Measurements from ENCODE around the gene SLC25A38. TPM values are rescaled to one million over a fixed set of nuclear protein-coding genes. Genes with fewer than 3 reads are reported as not detected.

The SLC25A38 gene
- total RNA-seq, 1 experiment from 2014 or later, result 48.2 TPM

GRCh38 chr3:39407259-39407629 lies 24.1 kb downstream of the SLC25A38 start:
- no peaks in the 10 kb centered on the region for H3K27me3 ChIP-seq (ENCODE audit: insufficient read depth, low read length)
- no peak overlapping the region for H4K5ac ChIP-seq (ENCODE audit: insufficient read length, low read depth, low read length)
- H3K18ac ChIP-seq (ENCODE audit: insufficient read length, low read depth, low read length), result no peak overlapping the region
- no peaks in the 10 kb centered on the region for H3K9me3 ChIP-seq (ENCODE audit: control insufficient read depth, low read depth, low read length)
- H3K4me1 Mint-ChIP-seq, result peaks cover 35 to 43% of the 10 kb centered on the region in 2 experiments
- no peak overlapping the region for H2AK5ac ChIP-seq (ENCODE audit: insufficient read length, low read length)
- no peak overlapping the region for H4K91ac ChIP-seq (ENCODE audit: insufficient read length, low read depth, low read length)
- H2BK12ac ChIP-seq (ENCODE audit: insufficient read length, low read depth, low read length), result no peak overlapping the region
- peaks cover 3% of the 10 kb centered on the region for H3K4me1 ChIP-seq (ENCODE audit: insufficient read depth, low read length)
- no peak overlapping the region; the same call in 1 of the 2 replicates for H3K4ac ChIP-seq (ENCODE audit: low read depth, low read length)
- no peak overlapping the region for H3T11ph ChIP-seq (ENCODE audit: low read length)
- no peak for TF ChIP-seq CTCF (conservative IDR thresholded peaks at IDR 0.05)
- peak overlapping the region; percentile 72 to 96 (median 93); a peak in 5 of 7 replicates for H3K27ac Mint-ChIP-seq
- peaks cover 48 to 56% (median 56%) of the 10 kb centered on the region in 3 experiments for H3K36me3 Mint-ChIP-seq (ENCODE audit: insufficient read depth in 1 of 3, low read depth in 3 of 3)
- H2AFZ ChIP-seq (ENCODE audit: low read length), result no peak overlapping the region
- H2BK5ac ChIP-seq (ENCODE audit: insufficient read length, low read length), result no peak overlapping the region
- no peaks in the 10 kb centered on the region; a peak in 1 of 5 replicates for H3K9me3 Mint-ChIP-seq
- H3K4me3 Mint-ChIP-seq, result peak overlapping the region; percentile 92
- H2BK20ac ChIP-seq (ENCODE audit: low read depth, low read length, poor library complexity, severe bottlenecking), result no peak overlapping the region
- H4K20me1 ChIP-seq (ENCODE audit: control insufficient read depth, insufficient read depth, insufficient read length), result no peaks in the 10 kb centered on the region
- no peak overlapping the region for H2BK15ac ChIP-seq (ENCODE audit: low read depth, low read length)
- no peak overlapping the region for H3K23ac ChIP-seq (ENCODE audit: insufficient read length, low read depth, low read length)
- H4K8ac ChIP-seq (replicated peaks; ENCODE audit: insufficient read length, low read depth, low read length), result no peak overlapping the region
- no peak overlapping the region for H2BK120ac ChIP-seq (ENCODE audit: low read depth, low read length, poor library complexity, severe bottlenecking)
- no peak for DNase-seq
- peak overlapping the region; percentile 80 for H3K9ac ChIP-seq (ENCODE audit: extremely low read depth, insufficient read length, low read length)
- peak overlapping the region; percentile 41 for H3K27ac ChIP-seq (ENCODE audit: insufficient read length, low read depth, low read length)
- H3K27me3 Mint-ChIP-seq (ENCODE audit: low read depth), result peaks cover 5% of the 10 kb centered on the region
- WGBS (ENCODE audit: extremely low coverage, insufficient read length, low lambda C conversion rate), result no CpG with 5 or more reads among the region's 9 CpGs
- peak overlapping the region; percentile 70; the same call in 1 of the 2 replicates for H3K14ac ChIP-seq (ENCODE audit: insufficient read depth, low read length)
- H3K79me1 ChIP-seq (ENCODE audit: insufficient read depth, low read depth, low read length, poor library complexity, severe bottlenecking), result no peaks in the 10 kb centered on the region
- H3K79me2 ChIP-seq (ENCODE audit: insufficient read depth, low read length), result peaks cover 12% of the 10 kb centered on the region; the same call in 1 of the 2 replicates
- H3K23me2 ChIP-seq (ENCODE audit: insufficient read length, low read depth, low read length, poor library complexity, severe bottlenecking), result peaks cover 9% of the 10 kb centered on the region
- peak overlapping the region; percentile 91 for H3K4me2 ChIP-seq (ENCODE audit: insufficient read depth, insufficient read length, low read length)
- H3K56ac ChIP-seq (ENCODE audit: insufficient read length, low read depth, low read length), result no peak overlapping the region

Measured in H9 (cell line).